HepG2 (cell line): ENCODE data around the gene DOCK9. TPM values are rescaled to one million over a fixed set of nuclear protein-coding genes. Genes with fewer than 3 reads are reported as not detected.

Source experiments
- ARID5B ChIP-seq: IDR thresholded peaks from 2 replicates; pipeline ENCODE4 v1.4.0; 2020; ENCODE audit warnings: mild to moderate bottlenecking, missing genetic modification reagents
- KIAA2018 ChIP-seq: sonication (generic); formaldehyde crosslinking; IDR thresholded peaks from 2 replicates; pipeline ENCODE4 v1.5.0; 2020; ENCODE audit warnings: mild to moderate bottlenecking, missing genetic modification reagents, borderline replicate concordance
- PCBP2 ChIP-seq: fragments of 200-400 bp; formaldehyde crosslinking; optimal IDR thresholded peaks from 2 replicates; pipeline ENCODE3; 2018; ENCODE audit warnings: low read length, low read depth; ENCODE audit not compliant: poor library complexity, severe bottlenecking
- RAD51 ChIP-seq: fragments of 450-650 bp; IDR thresholded peaks from 2 replicates; pipeline ENCODE4 v1.6.1; 2016; ENCODE audit warnings: borderline replicate concordance
- RORA ChIP-seq: sonication (generic); formaldehyde crosslinking; IDR thresholded peaks from 2 replicates; pipeline ENCODE4 v1.5.0; 2020; ENCODE audit warnings: mild to moderate bottlenecking, missing genetic modification reagents, moderate library complexity
- SP1 ChIP-seq, 2 experiments: fragments of 450-650 bp in 1 of 2; sonication (generic) in 1 of 2; formaldehyde crosslinking in 1 of 2; IDR thresholded peaks; 2 replicates each; pipeline versions ENCODE4 v1.4.0 to v1.6.1; 2016 to 2020; ENCODE audit warnings: missing genetic modification reagents in 1 of 2
- ZNF468 ChIP-seq: sonication (generic); formaldehyde crosslinking; IDR thresholded peaks from 2 replicates; pipeline ENCODE4 v1.8.0; 2022; ENCODE audit warnings: mild to moderate bottlenecking, moderate library complexity, missing genetic modification reagents
- ZNF547 ChIP-seq: sonication (generic); formaldehyde crosslinking; IDR thresholded peaks from 2 replicates; pipeline ENCODE4 v1.5.1; 2020; ENCODE audit warnings: mild to moderate bottlenecking, missing genetic modification reagents
- ZNF549 ChIP-seq: sonication (generic); formaldehyde crosslinking; IDR thresholded peaks from 2 replicates; pipeline ENCODE4 v1.5.0; 2020; ENCODE audit warnings: missing genetic modification reagents
- ZNF564 ChIP-seq: sonication (generic); formaldehyde crosslinking; IDR thresholded peaks from 2 replicates; pipeline ENCODE4 v1.8.1; 2023; ENCODE audit warnings: mild to moderate bottlenecking, missing genetic modification reagents
- ZNF7 ChIP-seq: IDR thresholded peaks from 2 replicates; pipeline ENCODE4 v1.6.1; 2016; ENCODE audit warnings: missing biosample characterization, missing genetic modification reagents
- polyA plus RNA-seq, 8 experiments: library from polyadenylated mRNA; depleted of rRNA in 3 of 8; stranded (reverse) in 7 of 8; unstranded in 1 of 8; fragments of >200 nt; fragmentation: Illumina TruSeq in 4 of 8; extraction: Trizol in 4 of 8; gene quantifications; 2 replicates each; pipeline versions ENCODE4 v1.2.1 to v1.2.3, GENCODE V29; 2011 to 2016; ENCODE audit warnings: low read depth in 4 of 8, missing spikeins in 1 of 8, mixed read lengths in 1 of 8; ENCODE audit not compliant: insufficient read depth in 1 of 8
- total RNA-seq, 5 experiments: library from RNA; depleted of rRNA; stranded (reverse); fragments of >200 nt; fragmentation: Illumina TruSeq; extraction: Trizol; gene quantifications; 2 replicates each; pipeline ENCODE4 v1.2.3, GENCODE V29; 2016; ENCODE audit warnings: low read depth in 1 of 5

The DOCK9 gene
- total and polyA plus RNA-seq, 2 of the 13 experiments (the other 11 are each of a cell fraction or from before 2014, with no cell fraction given) = 0.44 to 0.97 TPM

GRCh38 chr13:98871727-98872126 is 106.1 kb downstream of the DOCK9 start (continued):
- TF ChIP-seq ARID5B (CRISPR knock-in tag) (no peak), SP1 (IDR thresholded peaks at IDR 0.05) (no peak), SP1 (CRISPR knock-in tag; IDR thresholded peaks at IDR 0.05) (no peak), ZNF7 (CRISPR knock-in tag) (no peak), PCBP2 (no peak), KIAA2018 (CRISPR knock-in tag) (no peak), ZNF547 (CRISPR knock-in tag) (no peak), ZNF564 (CRISPR knock-in tag) (no peak), ZNF468 (no peak), RAD51 (no peak), RORA (CRISPR knock-in tag) (no peak), ZNF549 (CRISPR knock-in tag) (no peak)
- TF ChIP-seq, all 625 proteins: peak for 0
